ENCODE data around the gene SRRT. TPM values are rescaled to one million over a fixed set of nuclear protein-coding genes. Genes with fewer than 3 reads are reported as not detected.

Gene SRRT
- total and polyA plus RNA-seq, 4 experiments from 2014 or later: 37.8 to 272 (median 175) TPM

- ChIA-PET POLR2A (ENCODE audit: partially characterized antibody) (interaction anchor here (1.5 to 2.0 kb wide), 3 partner anchors 11 to 20 kb away, joined by 5 to 7 read pairs (median 6); partner anchors contain the start of genes SRRT and TRIP6), CTCF (ENCODE audit: partially characterized antibody) (no interaction called here)
- no peaks in the 10 kb centered on the region for H3K27me3 ChIP-seq (ENCODE audit: insufficient read depth, low read length)
- H3K27ac Mint-ChIP-seq: peak overlapping the region in 3 of 7 donors; percentile 36 to 84 (median 66)
- no peak overlapping the region for H3K27ac ChIP-seq (ENCODE audit: low read depth, low read length)
- no peak overlapping the region for H3K4me3 ChIP-seq (ENCODE audit: low read length in 2 of 2)
- no peaks in the 10 kb centered on the region for H3K27me3 Mint-ChIP-seq
- peaks cover 11 to 36% (median 20%) of the 10 kb centered on the region in 4 donors for H3K4me1 Mint-ChIP-seq
- H3K36me3 ChIP-seq (ENCODE audit: insufficient read depth, low read length): peaks cover 11% of the 10 kb centered on the region
- H3K36me3 Mint-ChIP-seq: peaks cover 21 to 35% of the 10 kb centered on the region in 2 donors
- no peaks in the 10 kb centered on the region for H3K9me3 Mint-ChIP-seq
- DNase-seq: no peak
- H3K4me1 ChIP-seq (ENCODE audit: insufficient read depth, low read length): peaks cover 25% of the 10 kb centered on the region
- no peaks in the 10 kb centered on the region for H3K9me3 ChIP-seq (ENCODE audit: control insufficient read depth in 1 of 2, low read length in 2 of 2)
- peak overlapping the region in 1 of 8 donors; percentile 46 for H3K4me3 Mint-ChIP-seq
- intact Hi-C loops (cut with micrococcal nuclease): no loop called here
These were observed 19.4 kb upstream of the SRRT start for GRCh38 chr7:100855515-100855914.

GRCh38 chr7:100856871-100857282, 18.0 kb upstream of the SRRT start:
- no peak for DNase-seq
- Histone ChIP-seq H3K36me3 (ENCODE audit: insufficient read depth, low read length) (peaks cover 16% of the 10 kb centered on the region), H3K9me3 (ENCODE audit: control insufficient read depth in 1 of 2, low read length in 2 of 2) (no peaks in the 10 kb centered on the region), H3K27ac (ENCODE audit: low read depth, low read length) (no peak overlapping the region), H3K4me3 (ENCODE audit: low read length in 2 of 2) (no peak overlapping the region), H3K27me3 (ENCODE audit: insufficient read depth, low read length) (no peaks in the 10 kb centered on the region), H3K4me1 (ENCODE audit: insufficient read depth, low read length) (peaks cover 18% of the 10 kb centered on the region)
- intact Hi-C loops (cut with micrococcal nuclease): no loop called here
- POLR2A ChIA-PET (ENCODE audit: partially characterized antibody): interaction anchor here (1.5 to 2.0 kb wide), 2 partner anchors 10 to 18 kb away, joined by 5 to 7 read pairs; partner anchors contain the start of genes SRRT and TRIP6
- Mint-ChIP-seq H3K4me1 (peaks cover 8 to 34% (median 19%) of the 10 kb centered on the region in 4 donors), H3K9me3 (no peaks in the 10 kb centered on the region), H3K36me3 (peaks cover 27 to 45% of the 10 kb centered on the region in 2 donors), H3K27me3 (no peaks in the 10 kb centered on the region), H3K4me3 (no peak overlapping the region), H3K27ac (no peak overlapping the region)
- CTCF ChIA-PET (ENCODE audit: partially characterized antibody): no interaction called here

GRCh38 chr7:100859856-100860255, 15.0 kb upstream of the SRRT start:
- no peaks in the 10 kb centered on the region for H3K4me1 ChIP-seq (ENCODE audit: insufficient read depth, low read length)
- H3K4me1 Mint-ChIP-seq: peaks cover 4 to 7% (median 5%) of the 10 kb centered on the region in 4 donors
- H3K9me3 Mint-ChIP-seq: no peaks in the 10 kb centered on the region
- H3K4me3 ChIP-seq (ENCODE audit: low read length in 2 of 2): no peak overlapping the region
- DNase-seq: no peak
- peak overlapping the region in 2 of 7 donors; percentile 29 to 47 for H3K27ac Mint-ChIP-seq
- POLR2A ChIA-PET (ENCODE audit: partially characterized antibody): no interaction called here
- CTCF ChIA-PET (ENCODE audit: partially characterized antibody): interaction anchor here (1.4 kb wide), 1 partner anchor 154 kb away, joined by 3 read pairs; the partner anchor contains the start of gene POP7
- peaks cover 33 to 69% of the 10 kb centered on the region in 2 donors for H3K36me3 Mint-ChIP-seq
- intact Hi-C loops (cut with micrococcal nuclease): no loop called here
- H3K9me3 ChIP-seq (ENCODE audit: control insufficient read depth in 1 of 2, low read length in 2 of 2): no peaks in the 10 kb centered on the region
- no peaks in the 10 kb centered on the region for H3K27me3 ChIP-seq (ENCODE audit: insufficient read depth, low read length)
- H3K27me3 Mint-ChIP-seq: no peaks in the 10 kb centered on the region
- no peak overlapping the region for H3K27ac ChIP-seq (ENCODE audit: low read depth, low read length)
- no peak overlapping the region for H3K4me3 Mint-ChIP-seq
- H3K36me3 ChIP-seq (ENCODE audit: insufficient read depth, low read length): peaks cover 21% of the 10 kb centered on the region

GRCh38 chr7:100860702-100861615, 13.9 kb upstream of the SRRT start:
- H3K4me1 ChIP-seq (ENCODE audit: insufficient read depth, low read length): no peaks in the 10 kb centered on the region
- Mint-ChIP-seq H3K27ac (peak overlapping the region in 4 of 7 donors; percentile 12 to 79 (median 34)), H3K4me3 (no peak overlapping the region), H3K4me1 (peaks cover 0 to 2% (median under 1%) of the 10 kb centered on the region in 4 donors), H3K36me3 (peaks cover 29 to 65% of the 10 kb centered on the region in 2 donors), H3K27me3 (no peaks in the 10 kb centered on the region), H3K9me3 (no peaks in the 10 kb centered on the region)
- no peak for DNase-seq
- CTCF ChIA-PET (ENCODE audit: partially characterized antibody): interaction anchor here (1.4 to 3.0 kb wide), 2 partner anchors 9 to 155 kb away, joined by 3 to 10 read pairs; partner anchors contain the start of genes POP7 and SLC12A9
- H3K36me3 ChIP-seq (ENCODE audit: insufficient read depth, low read length): peaks cover 21% of the 10 kb centered on the region
- POLR2A ChIA-PET (ENCODE audit: partially characterized antibody): interaction anchor here (0.7 to 1.5 kb wide), 2 partner anchors 14 to 516 kb away, joined by 3 read pairs; partner anchors contain the start of gene SRRT
- no peaks in the 10 kb centered on the region for H3K9me3 ChIP-seq (ENCODE audit: control insufficient read depth in 1 of 2, low read length in 2 of 2)
- intact Hi-C loops (cut with micrococcal nuclease): no loop called here
- no peak overlapping the region for H3K27ac ChIP-seq (ENCODE audit: low read depth, low read length)
- no peaks in the 10 kb centered on the region for H3K27me3 ChIP-seq (ENCODE audit: insufficient read depth, low read length)
- no peak overlapping the region for H3K4me3 ChIP-seq (ENCODE audit: low read length in 2 of 2)

- intact Hi-C loops (cut with micrococcal nuclease): no loop called here
- H3K27ac ChIP-seq (ENCODE audit: low read depth, low read length): no peak overlapping the region
- Mint-ChIP-seq H3K4me3 (no peak overlapping the region), H3K36me3 (peaks cover 29 to 65% of the 10 kb centered on the region in 2 donors), H3K27me3 (no peaks in the 10 kb centered on the region), H3K4me1 (peaks cover 0 to 2% (median under 1%) of the 10 kb centered on the region in 4 donors), H3K9me3 (no peaks in the 10 kb centered on the region), H3K27ac (no peak overlapping the region)
- peaks cover 21% of the 10 kb centered on the region for H3K36me3 ChIP-seq (ENCODE audit: insufficient read depth, low read length)
- H3K9me3 ChIP-seq (ENCODE audit: control insufficient read depth in 1 of 2, low read length in 2 of 2): no peaks in the 10 kb centered on the region
- peaks cover 3% of the 10 kb centered on the region for H3K4me1 ChIP-seq (ENCODE audit: insufficient read depth, low read length)
- H3K27me3 ChIP-seq (ENCODE audit: insufficient read depth, low read length): no peaks in the 10 kb centered on the region
- H3K4me3 ChIP-seq (ENCODE audit: low read length in 2 of 2): no peak overlapping the region
- CTCF ChIA-PET (ENCODE audit: partially characterized antibody): interaction anchor here (3.0 kb wide), 1 partner anchor 10 kb away, joined by 10 read pairs; the partner anchor contains the start of gene SLC12A9
- no peak for DNase-seq
- POLR2A ChIA-PET (ENCODE audit: partially characterized antibody): interaction anchor here (1.5 kb wide), 1 partner anchor 14 kb away, joined by 3 read pairs; the partner anchor contains the start of gene SRRT
These were observed 13.3 kb upstream of the SRRT start for GRCh38 chr7:100861616-100861985.

- Histone ChIP-seq H3K4me1 (ENCODE audit: insufficient read depth, low read length) (peaks cover 10% of the 10 kb centered on the region), H3K36me3 (ENCODE audit: insufficient read depth, low read length) (peaks cover 21% of the 10 kb centered on the region), H3K27me3 (ENCODE audit: insufficient read depth, low read length) (no peaks in the 10 kb centered on the region), H3K9me3 (ENCODE audit: control insufficient read depth in 1 of 2, low read length in 2 of 2) (no peaks in the 10 kb centered on the region), H3K27ac (ENCODE audit: low read depth, low read length) (no peak overlapping the region), H3K4me3 (ENCODE audit: low read length in 2 of 2) (no peak overlapping the region)
- peaks cover 25 to 58% of the 10 kb centered on the region in 2 donors for H3K36me3 Mint-ChIP-seq
- no peak overlapping the region for H3K4me3 Mint-ChIP-seq
- no peaks in the 10 kb centered on the region for H3K27me3 Mint-ChIP-seq
- CTCF ChIA-PET (ENCODE audit: partially characterized antibody): interaction anchor here (3.0 kb wide), 1 partner anchor 11 kb away, joined by 10 read pairs; the partner anchor contains the start of gene SLC12A9
- intact Hi-C loops (cut with micrococcal nuclease): no loop called here
- POLR2A ChIA-PET (ENCODE audit: partially characterized antibody): interaction anchor here (1.3 to 2.0 kb wide), 2 partner anchors 10 to 11 kb away, joined by 3 to 8 read pairs; partner anchors contain the start of gene SRRT
- H3K27ac Mint-ChIP-seq: no peak overlapping the region
- H3K4me1 Mint-ChIP-seq: peaks cover 4 to 15% (median 6%) of the 10 kb centered on the region in 4 donors
- no peak for DNase-seq
- no peaks in the 10 kb centered on the region for H3K9me3 Mint-ChIP-seq
These were observed 11.4 kb upstream of the SRRT start for GRCh38 chr7:100863406-100863950.
